HepG2 (cell line): ENCODE measurements around the gene RAD51D. TPM values are rescaled to one million over a fixed set of nuclear protein-coding genes. Genes with fewer than 3 reads are reported as not detected.
A peak's percentile ranks its signal among the peaks of the same experiment; 100 is the strongest.

Experiments used
- ATAC-seq: fragments of 200-7000 bp; cut with Tn5 transposase; 3 replicates; pipeline ENCODE4 v1.9.1; 2020; ENCODE audit warnings: mild to moderate bottlenecking, moderate library complexity
- BruUV-seq: library from RNA; stranded (reverse); fragments of 400-500 nt; replicated peaks from 2 replicates; lab custom pipeline; 2021; lab: Mats Ljungman, UMichigan
- CTCF ChIA-PET: fragments of 300-600 bp; formaldehyde crosslinking; extraction: SDS; loops from one replicate; lab custom pipeline; 2021; ENCODE audit warnings: low total read pairs, inconsistent platforms, low intra/inter-chr PET ratio; lab: Yijun Ruan, JAX
- POLR2A ChIA-PET: fragments of 350-600 bp; sonication (Branson Sonifier 250); formaldehyde crosslinking; loops from one replicate; lab custom pipeline; 2020; ENCODE audit warnings: antibody characterized with exemption, inconsistent platforms; lab: Yijun Ruan, JAX
- DNase-seq: peaks from one replicate; pipeline ENCODE4 v3.0.0-alpha.2; 2015; ENCODE audit warnings: low spot score
- FAIRE-seq: peaks from 3 replicates; lab custom pipeline; 2011; peaks lifted over from hg19 to GRCh38; lab: Jason Lieb, UNC
- H2AFZ ChIP-seq: one replicate; pipeline ENCODE4 v1.6.1; 2011; ENCODE audit warnings: low read length, inconsistent platforms
- H3K27ac ChIP-seq: fragments of 300-600 bp; 3 replicates; pipeline ENCODE4 v1.8.0; 2011; ENCODE audit warnings: mixed run types, mild to moderate bottlenecking, mixed read lengths, low read length, inconsistent platforms; ENCODE audit not compliant: insufficient read depth; ENCODE audit errors: extremely low read length
- H3K27me3 ChIP-seq, 2 experiments: fragments of 200-600 bp in 1 of 2; 2 replicates in 1 of 2; 3 replicates in 1 of 2; pipeline versions ENCODE4 v1.6.0 to v1.8.0; 2011; ENCODE audit warnings: low read length in 2 of 2, mild to moderate bottlenecking in 2 of 2, moderate library complexity in 2 of 2, inconsistent platforms in 1 of 2; ENCODE audit not compliant: insufficient read depth in 2 of 2, control insufficient read depth in 1 of 2
- H3K36me3 ChIP-seq, 2 experiments: fragments of 200-600 bp in 1 of 2; replicated peaks in 1 of 2; 2 replicates in 1 of 2; 3 replicates in 1 of 2; pipeline versions ENCODE4 v1.5.1 to v1.8.0; 2011; ENCODE audit warnings: low read length in 2 of 2, inconsistent platforms in 1 of 2; ENCODE audit not compliant: insufficient read depth in 2 of 2, control insufficient read depth in 1 of 2
- H3K4me1 ChIP-seq: 2 replicates; pipeline ENCODE4 v1.5.1; 2012; ENCODE audit warnings: low read length, inconsistent platforms; ENCODE audit not compliant: insufficient read depth
- H3K4me2 ChIP-seq: 2 replicates; pipeline ENCODE4 v1.6.0; 2011; ENCODE audit warnings: low read depth, low read length, inconsistent platforms
- H3K4me3 ChIP-seq, 3 experiments: fragments of 200-600 bp in 1 of 3; sonication (generic), shearing (Covaris generic) in 1 of 3; replicated peaks in 1 of 3; 2 replicates each; pipeline ENCODE4 v1.5.1; 2011 to 2016; ENCODE audit warnings: low read length in 3 of 3, inconsistent platforms in 2 of 3, low read depth in 2 of 3, mild to moderate bottlenecking in 2 of 3, control low read depth in 1 of 3, mixed read lengths in 1 of 3; ENCODE audit not compliant: insufficient read depth in 1 of 3
- H3K79me2 ChIP-seq: one replicate; pipeline ENCODE4 v1.6.1; 2011; ENCODE audit warnings: low read length, inconsistent platforms; ENCODE audit not compliant: insufficient read depth
- H3K9ac ChIP-seq: 2 replicates; pipeline ENCODE4 v1.6.0; 2011; ENCODE audit warnings: mild to moderate bottlenecking, low read depth, low read length, inconsistent platforms; ENCODE audit not compliant: insufficient read depth
- H3K9me3 ChIP-seq: 2 replicates; pipeline ENCODE4 v1.5.1; 2012; ENCODE audit warnings: mild to moderate bottlenecking, low read length
- H4K20me1 ChIP-seq: 2 replicates; pipeline ENCODE4 v1.6.0; 2011; ENCODE audit warnings: inconsistent platforms, mild to moderate bottlenecking, low read length, moderate library complexity; ENCODE audit not compliant: insufficient read depth
- MEIS1 ChIP-seq: sonication (generic); formaldehyde crosslinking; IDR thresholded peaks from 2 replicates; pipeline ENCODE4 v1.9.0; 2021; ENCODE audit warnings: mild to moderate bottlenecking, missing genetic modification reagents, moderate library complexity, borderline replicate concordance
- NCOA2 ChIP-seq: sonication (generic); formaldehyde crosslinking; IDR thresholded peaks from 2 replicates; pipeline ENCODE4 v1.8.0; 2022; ENCODE audit warnings: inconsistent platforms
- RNF2 ChIP-seq: fragments of 450-650 bp; conservative IDR thresholded peaks from 2 replicates; pipeline ENCODE4 v1.6.1; 2016; ENCODE audit warnings: low read depth
- SRY ChIP-seq: sonication (generic); formaldehyde crosslinking; IDR thresholded peaks from 2 replicates; pipeline ENCODE4 v1.8.0; 2022; ENCODE audit warnings: mild to moderate bottlenecking, missing genetic modification reagents
- ZFP90 ChIP-seq: sonication (generic); formaldehyde crosslinking; IDR thresholded peaks from 2 replicates; pipeline ENCODE4 v1.8.0; 2022; ENCODE audit warnings: missing genetic modification reagents, mild to moderate bottlenecking, inconsistent platforms, borderline replicate concordance
- ZKSCAN1 ChIP-seq: fragments of 150-350 bp; IDR thresholded peaks from 2 replicates; pipeline ENCODE4 v1.6.1; 2014; ENCODE audit warnings: low read length
- ZNF232 ChIP-seq: sonication (generic); formaldehyde crosslinking; IDR thresholded peaks from 2 replicates; pipeline ENCODE4 v1.4.0; 2020; ENCODE audit warnings: missing genetic modification reagents, borderline replicate concordance
- ZNF256 ChIP-seq: sonication (generic); formaldehyde crosslinking; conservative IDR thresholded peaks from 2 replicates; pipeline ENCODE4 v1.4.0; 2020; ENCODE audit warnings: missing genetic modification reagents
- ZNF263 ChIP-seq: sonication (generic); formaldehyde crosslinking; IDR thresholded peaks from 2 replicates; pipeline ENCODE4 v1.4.0; 2020; ENCODE audit warnings: missing genetic modification reagents
- ZSCAN31 ChIP-seq: sonication (generic); formaldehyde crosslinking; IDR thresholded peaks from 2 replicates; pipeline ENCODE4 v1.5.0; 2020; ENCODE audit warnings: low read depth, mild to moderate bottlenecking, missing genetic modification reagents
- WGBS: methylation state at CpG from one replicate; pipeline ENCODE4 v1.1.6; 2017; ENCODE audit warnings: low lambda C conversion rate; 5-methylcytosine and 5-hydroxymethylcytosine counted together
- in situ Hi-C: cut with HindIII; loops from 2 replicates; pipeline ENCODE4 v1.10.0; 2017; ENCODE audit warnings: low pct_unique_long_range_greater_than_20kb; ENCODE audit not compliant: extremely low pct_ligation_motif_present
- intact Hi-C: fragments of 100-400 bp; cut with micrococcal nuclease; formaldehyde crosslinking; loops from one replicate; pipeline ENCODE4 v1.10.0; 2022; ENCODE audit not compliant: unreplicated experiment
- polyA plus RNA-seq, 8 experiments: library from polyadenylated mRNA; depleted of rRNA in 3 of 8; stranded (reverse) in 7 of 8; unstranded in 1 of 8; fragments of >200 nt; fragmentation: Illumina TruSeq in 4 of 8; extraction: Trizol in 4 of 8; gene quantifications; 2 replicates each; pipeline versions ENCODE4 v1.2.1 to v1.2.3, GENCODE V29; 2011 to 2016; ENCODE audit warnings: low read depth in 4 of 8, missing spikeins in 1 of 8, mixed read lengths in 1 of 8; ENCODE audit not compliant: insufficient read depth in 1 of 8
- total RNA-seq, 5 experiments: library from RNA; depleted of rRNA; stranded (reverse); fragments of >200 nt; fragmentation: Illumina TruSeq; extraction: Trizol; gene quantifications; 2 replicates each; pipeline ENCODE4 v1.2.3, GENCODE V29; 2016; ENCODE audit warnings: low read depth in 1 of 5
- TF ChIP-seq, protein P1 (sequence below): IDR thresholded peaks from 2 replicates; pipeline ENCODE4 v1.6.1; 2016; ENCODE audit warnings: low read depth, control low read depth

RAD51D gene
- total and polyA plus RNA-seq, 2 of the 13 experiments (the other 11 are each of a cell fraction or from before 2014, with no cell fraction given), result 6.7 to 13.1 TPM

DNA sequence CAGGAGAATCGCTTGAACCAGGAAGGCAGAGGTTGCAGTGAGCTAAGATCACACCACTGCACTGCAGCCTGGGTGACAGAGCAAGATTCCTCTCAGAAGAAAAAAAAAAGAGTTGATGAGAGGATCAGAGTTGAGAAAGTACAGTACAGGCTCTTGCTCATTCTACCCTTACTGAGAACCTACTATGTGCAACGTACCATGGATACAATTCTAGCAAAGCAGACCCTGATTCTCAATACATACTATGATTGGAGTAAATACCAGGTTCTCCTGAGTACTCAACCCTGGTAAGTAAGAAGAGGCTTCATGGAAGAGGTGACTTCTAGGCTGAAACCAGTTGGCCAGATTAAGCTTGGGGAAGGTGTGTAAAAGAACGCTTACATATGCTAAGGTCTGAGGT lies 57.4 kb downstream of the RAD51D start:
- Histone ChIP-seq H3K27ac (peak overlapping the region; percentile 95), H3K79me2 (peaks cover 68% of the 10 kb centered on the region), H3K27me3 (no peaks in the 10 kb centered on the region), H3K4me1 (peaks cover 89% of the 10 kb centered on the region), H3K4me3 (peak overlapping the region in 2 of 3 experiments; percentile 35 to 50; a peak in 3 of 6 replicates), H3K36me3 (peaks cover 0 to 1% of the 10 kb centered on the region in 2 experiments; a peak in 1 of 5 replicates), H4K20me1 (no peaks in the 10 kb centered on the region), H2AFZ (no peak overlapping the region), H3K9me3 (no peaks in the 10 kb centered on the region), H3K9ac (peak overlapping the region; percentile 70), H3K4me2 (peak overlapping the region; percentile 75)
- in situ Hi-C loops, result no loop called here
- FAIRE-seq, result no peak
- no TSS peak for BruUV-seq
- no peak for TF ChIP-seq ZFP90
- no peak for TF ChIP-seq ZNF263 (CRISPR knock-in tag)
- no peak for TF ChIP-seq SRY (CRISPR knock-in tag)
- peak; percentile 59 for TF ChIP-seq ZKSCAN1
- TF ChIP-seq ZSCAN31 (CRISPR knock-in tag), result no peak
- TF ChIP-seq MEIS1 (CRISPR knock-in tag), result 0 out of 2 replicates have a peak, but pooled peaks have one; percentile 6
- ChIA-PET CTCF (no interaction called here), POLR2A (interaction anchor here (2.1 to 4.6 kb wide), 5 partner anchors 10 to 81 kb away, joined by 7 to 57 read pairs (median 20); partner anchors contain the start of gene LIG3)
- 93% methylated on average over 3 of the region's 3 CpGs for WGBS
- intact Hi-C loops, result no loop called here
- no peak for ATAC-seq
- DNase-seq, result no peak

DNA sequence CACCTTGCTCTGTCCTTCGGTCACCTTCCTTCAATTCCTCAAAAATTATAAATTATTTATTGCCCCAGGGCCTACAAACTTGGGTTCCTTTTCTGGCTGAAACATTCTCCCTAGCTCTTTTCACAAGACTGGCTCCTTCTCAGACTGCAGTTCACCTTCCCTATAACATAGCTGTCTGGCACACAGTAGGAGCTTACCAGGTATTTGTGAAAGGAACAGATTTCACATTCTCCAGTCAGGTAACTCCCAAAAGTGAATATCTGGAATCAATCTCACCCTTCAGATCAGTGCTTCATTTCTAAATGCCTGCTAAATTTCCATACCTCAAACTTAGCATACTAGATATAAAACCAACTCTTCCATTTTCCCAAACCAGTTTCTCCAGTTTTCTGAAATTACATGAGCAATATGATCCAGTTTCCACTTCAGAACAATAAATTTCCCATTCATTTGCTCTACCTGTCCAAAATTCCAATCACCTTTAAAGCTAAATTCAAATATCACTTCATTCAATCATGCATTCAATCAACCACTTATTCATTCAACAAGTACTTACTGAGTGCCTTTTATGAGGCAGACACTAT lies 62.2 kb downstream of the RAD51D start:
- Histone ChIP-seq H3K4me2 (no peak overlapping the region), H3K9me3 (no peaks in the 10 kb centered on the region), H3K79me2 (peaks cover 83% of the 10 kb centered on the region), H3K36me3 (no peaks in the 10 kb centered on the region; a peak in 1 of 5 replicates), H3K4me3 (no peak overlapping the region), H3K27me3 (no peaks in the 10 kb centered on the region), H3K27ac (no peak overlapping the region), H2AFZ (no peak overlapping the region), H4K20me1 (no peaks in the 10 kb centered on the region), H3K9ac (no peak overlapping the region), H3K4me1 (peaks cover 80% of the 10 kb centered on the region)
- ChIA-PET CTCF (no interaction called here), POLR2A (no interaction called here)
- FAIRE-seq (no peak), ATAC-seq (no peak), DNase-seq (no peak)
- in situ Hi-C loops (no loop called here), intact Hi-C loops (no loop called here)
- TF ChIP-seq, protein P1, sequence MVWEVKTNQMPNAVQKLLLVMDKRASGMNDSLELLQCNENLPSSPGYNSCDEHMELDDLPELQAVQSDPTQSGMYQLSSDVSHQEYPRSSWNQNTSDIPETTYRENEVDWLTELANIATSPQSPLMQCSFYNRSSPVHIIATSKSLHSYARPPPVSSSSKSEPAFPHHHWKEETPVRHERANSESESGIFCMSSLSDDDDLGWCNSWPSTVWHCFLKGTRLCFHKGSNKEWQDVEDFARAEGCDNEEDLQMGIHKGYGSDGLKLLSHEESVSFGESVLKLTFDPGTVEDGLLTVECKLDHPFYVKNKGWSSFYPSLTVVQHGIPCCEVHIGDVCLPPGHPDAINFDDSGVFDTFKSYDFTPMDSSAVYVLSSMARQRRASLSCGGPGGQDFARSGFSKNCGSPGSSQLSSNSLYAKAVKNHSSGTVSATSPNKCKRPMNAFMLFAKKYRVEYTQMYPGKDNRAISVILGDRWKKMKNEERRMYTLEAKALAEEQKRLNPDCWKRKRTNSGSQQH (CRISPR knock-in tag), result no peak
- TF ChIP-seq ZNF232 (CRISPR knock-in tag), result no peak
- TF ChIP-seq RNF2, result no peak
- peak; percentile 60; the same call in 1 of the 2 replicates for TF ChIP-seq ZKSCAN1
- no peak for TF ChIP-seq ZNF256 (CRISPR knock-in tag)
- TF ChIP-seq NCOA2 (CRISPR knock-in tag), result no peak
- BruUV-seq, result no TSS peak
- WGBS, result 100% methylated on average over 1 of the region's 1 CpG
